Activated CD4-positive, alpha-beta T cell treated with anti-CD3 and anti-CD28 coated beads for 24 hours (primary cell): ENCODE results near the gene KIF22.

ENCODE experiments used
- DNase-seq, 2 donors: peaks; one replicate each; pipeline ENCODE4 v3.0.0-alpha.2; 2020; ENCODE audit warnings: low read depth in 2 of 2

The KIF22 gene

DNA sequence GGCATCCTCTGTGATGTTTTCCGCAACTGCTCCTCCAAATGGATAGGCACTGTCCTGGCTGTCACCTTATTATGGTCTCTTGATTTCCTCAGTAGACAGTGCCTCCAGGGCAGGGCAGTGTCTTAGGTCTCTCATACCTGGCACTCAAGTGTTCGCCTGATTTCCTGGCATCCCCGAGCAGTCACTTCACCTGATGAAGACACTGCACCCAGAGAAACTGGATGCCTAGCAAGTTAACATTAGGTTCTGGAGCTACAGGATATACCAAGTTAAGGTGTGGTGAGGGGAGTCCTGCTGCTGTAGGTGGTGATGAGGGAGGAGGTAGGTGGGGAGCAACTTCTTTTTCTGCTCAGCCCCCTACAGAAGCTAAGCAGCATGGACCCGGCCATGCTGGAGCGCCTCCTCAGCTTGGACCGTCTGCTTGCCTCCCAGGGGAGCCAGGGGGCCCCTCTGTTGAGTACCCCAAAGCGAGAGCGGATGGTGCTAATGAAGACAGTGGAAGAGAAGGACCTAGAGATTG, 11.9 kb downstream of the KIF22 start:
- DNase-seq: no peak

DNA sequence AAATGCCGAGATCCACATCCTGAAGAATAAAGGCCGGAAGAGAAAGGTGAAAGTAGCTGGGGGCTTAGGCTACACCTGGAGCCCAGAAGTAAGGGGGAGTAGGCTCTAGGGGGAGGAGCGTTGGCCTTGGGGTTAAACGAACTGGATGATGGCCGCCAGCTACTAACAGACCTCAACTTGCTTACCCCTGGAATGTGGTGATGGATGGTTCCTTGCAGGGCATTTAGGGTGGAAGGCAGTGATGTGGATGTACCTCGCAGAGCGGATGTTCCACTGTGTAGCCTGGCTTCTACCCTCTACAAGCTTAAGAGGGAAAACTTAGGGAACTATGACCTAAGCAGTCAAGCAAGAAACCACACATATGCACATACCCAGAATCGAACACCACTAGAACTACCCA, 13.5 kb downstream of the KIF22 start:
- no peak for DNase-seq

DNA sequence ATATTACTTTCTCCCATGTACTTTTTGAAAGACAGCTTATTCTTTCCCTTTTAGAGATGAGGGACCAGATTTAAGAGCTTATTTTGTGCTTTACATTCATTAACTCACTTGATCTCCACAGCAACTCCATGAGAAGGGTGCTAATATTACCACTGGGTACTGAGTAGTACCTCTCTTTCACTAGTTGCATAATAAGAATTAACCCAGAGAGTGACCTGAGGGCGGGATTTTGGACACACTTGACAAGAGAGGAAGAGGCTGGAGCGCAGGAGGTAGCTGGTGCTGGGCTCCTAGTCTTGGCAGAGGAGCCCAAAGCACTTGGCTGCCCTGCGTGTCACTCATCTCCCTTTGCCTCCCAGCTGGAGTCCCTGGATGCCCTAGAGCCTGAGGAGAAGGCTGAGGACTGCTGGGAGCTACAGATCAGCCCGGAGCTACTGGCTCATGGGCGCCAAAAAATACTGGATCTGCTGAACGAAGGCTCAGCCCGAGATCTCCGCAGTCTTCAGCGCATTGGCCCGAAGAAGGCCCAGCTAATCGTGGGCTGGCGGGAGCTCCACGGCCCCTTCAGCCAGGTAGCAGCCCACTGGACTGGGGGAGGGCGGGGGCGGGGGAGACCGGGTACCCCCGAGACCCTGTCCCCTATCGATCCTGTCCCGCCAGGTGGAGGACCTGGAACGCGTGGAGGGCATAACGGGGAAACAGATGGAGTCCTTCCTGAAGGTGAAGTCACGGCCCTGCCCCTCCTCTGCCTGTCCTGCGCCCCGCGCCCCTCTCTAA, 14.1 kb downstream of the KIF22 start:
- no peak for DNase-seq

DNA sequence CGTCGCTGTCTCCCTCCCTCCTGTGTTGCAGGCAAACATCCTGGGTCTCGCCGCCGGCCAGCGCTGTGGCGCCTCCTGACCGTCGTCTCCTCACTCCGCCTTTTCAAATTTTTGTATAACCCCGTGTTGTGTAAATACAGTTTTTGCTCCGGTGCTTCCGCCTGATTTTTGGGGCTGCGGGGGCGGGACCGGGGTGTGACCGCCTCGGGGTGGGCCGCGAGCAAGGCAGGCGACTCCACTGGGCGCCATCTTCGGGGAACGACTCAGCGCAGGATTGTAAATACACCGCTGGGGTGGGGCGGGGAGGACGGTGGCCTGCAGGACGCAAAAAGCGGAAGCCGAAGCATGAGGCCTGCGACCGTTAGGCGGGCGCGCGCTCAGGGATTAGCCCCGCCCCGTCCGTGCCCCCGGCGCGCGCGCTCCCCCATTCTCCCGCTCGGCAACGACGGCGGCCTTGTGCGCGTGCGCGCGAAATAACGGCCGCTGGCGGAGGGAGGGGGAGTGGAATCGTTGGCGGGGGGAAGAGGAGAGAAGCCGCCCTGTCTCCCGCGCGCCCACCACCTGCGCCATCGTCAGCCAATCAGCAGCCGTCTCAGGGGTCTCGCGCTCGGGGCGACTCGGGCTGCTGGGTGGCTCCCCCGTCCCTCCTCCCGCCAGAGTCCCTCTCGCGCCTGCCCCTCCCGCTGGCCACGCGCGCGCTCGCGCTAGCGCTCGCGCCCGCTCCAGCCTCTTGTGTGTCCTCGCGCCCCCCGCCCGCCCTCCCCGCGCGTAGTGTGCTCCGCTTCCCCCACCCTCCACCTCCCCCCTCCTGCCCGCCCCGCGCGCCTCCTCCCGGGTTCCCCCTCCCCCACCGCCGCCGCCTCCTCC, 14.9 kb downstream of the KIF22 start:
- peak; percentile 95 for DNase-seq

DNA sequence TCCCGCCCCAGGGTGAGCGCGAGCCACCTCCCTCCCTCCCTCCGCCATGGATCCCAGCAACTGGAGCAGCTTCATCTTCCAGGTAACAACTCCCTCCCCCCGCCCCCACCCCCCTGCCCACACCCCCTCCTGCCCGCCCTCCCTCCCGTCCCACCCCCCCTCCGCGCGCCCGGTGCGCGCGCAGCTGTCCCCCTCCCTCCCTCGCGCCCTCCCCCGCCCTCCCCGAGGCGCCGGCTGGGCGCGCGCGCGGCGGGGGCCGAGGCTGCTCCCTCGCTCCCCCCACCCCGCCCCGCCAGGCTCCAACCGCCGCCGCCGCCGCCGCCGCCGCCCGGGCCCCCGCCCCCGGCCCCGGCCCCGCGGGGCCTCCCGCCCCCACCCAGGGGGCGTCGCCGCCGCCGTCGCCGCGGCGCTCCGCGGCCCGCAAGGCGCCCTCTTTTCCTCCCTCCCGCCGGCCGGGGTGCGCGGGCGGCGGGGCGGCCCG, 15.6 kb downstream of the KIF22 start, which contains the start of gene MAZ:
Gene MAZ, plus strand, starts transcription at position 431 of the 481 bp plus-strand sequence. CDS start 173 bp downstream, outside the sequence.
- no peak for DNase-seq

DNA sequence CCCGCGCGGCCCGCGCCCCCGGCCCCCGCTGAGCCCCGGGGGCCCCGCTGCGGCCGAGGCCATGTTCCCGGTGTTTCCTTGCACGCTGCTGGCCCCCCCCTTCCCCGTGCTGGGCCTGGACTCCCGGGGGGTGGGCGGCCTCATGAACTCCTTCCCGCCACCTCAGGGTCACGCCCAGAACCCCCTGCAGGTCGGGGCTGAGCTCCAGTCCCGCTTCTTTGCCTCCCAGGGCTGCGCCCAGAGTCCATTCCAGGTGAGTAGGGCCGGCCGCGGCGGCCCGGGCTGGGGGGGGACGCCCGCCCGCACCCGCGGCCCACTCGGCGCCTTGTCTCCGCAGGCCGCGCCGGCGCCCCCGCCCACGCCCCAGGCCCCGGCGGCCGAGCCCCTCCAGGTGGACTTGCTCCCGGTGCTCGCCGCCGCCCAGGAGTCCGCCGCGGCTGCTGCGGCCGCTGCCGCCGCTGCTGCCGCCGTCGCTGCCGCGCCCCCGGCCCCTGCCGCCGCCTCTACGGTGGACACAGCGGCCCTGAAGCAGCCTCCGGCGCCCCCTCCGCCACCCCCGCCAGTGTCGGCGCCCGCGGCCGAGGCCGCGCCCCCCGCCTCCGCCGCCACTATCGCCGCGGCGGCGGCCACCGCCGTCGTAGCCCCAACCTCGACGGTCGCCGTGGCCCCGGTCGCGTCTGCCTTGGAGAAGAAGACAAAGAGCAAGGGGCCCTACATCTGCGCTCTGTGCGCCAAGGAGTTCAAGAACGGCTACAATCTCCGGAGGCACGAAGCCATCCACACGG, 16.3 kb downstream of the KIF22 start:
- no peak for DNase-seq

DNA sequence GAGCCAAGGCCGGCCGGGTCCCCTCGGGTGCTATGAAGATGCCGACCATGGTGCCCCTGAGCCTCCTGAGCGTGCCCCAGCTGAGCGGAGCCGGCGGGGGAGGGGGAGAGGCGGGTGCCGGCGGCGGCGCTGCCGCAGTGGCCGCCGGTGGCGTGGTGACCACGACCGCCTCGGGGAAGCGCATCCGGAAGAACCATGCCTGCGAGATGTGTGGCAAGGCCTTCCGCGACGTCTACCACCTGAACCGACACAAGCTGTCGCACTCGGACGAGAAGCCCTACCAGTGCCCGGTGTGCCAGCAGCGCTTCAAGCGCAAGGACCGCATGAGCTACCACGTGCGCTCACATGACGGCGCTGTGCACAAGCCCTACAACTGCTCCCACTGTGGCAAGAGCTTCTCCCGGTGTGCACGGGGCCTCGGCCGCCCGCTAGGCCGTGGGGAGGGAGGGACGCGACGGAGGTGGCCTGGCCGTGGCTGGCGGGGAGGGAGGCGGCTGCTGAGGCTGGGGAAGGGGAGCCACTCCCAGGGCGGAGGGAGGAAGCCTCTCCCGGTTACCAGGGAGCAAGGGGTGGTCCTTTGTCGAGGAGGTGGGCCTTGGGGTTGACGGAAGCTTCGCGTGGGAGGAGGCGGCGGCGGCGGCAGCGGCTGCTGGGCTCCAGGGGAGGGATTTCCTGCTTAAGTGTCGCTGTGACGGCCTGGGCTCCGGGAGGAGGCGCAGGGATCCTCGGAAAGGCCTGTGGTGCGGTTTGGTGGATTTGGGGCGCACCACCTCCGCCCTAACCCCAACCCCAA, 17.1 kb downstream of the KIF22 start:
- DNase-seq: peak; percentile 79 to 82

DNA sequence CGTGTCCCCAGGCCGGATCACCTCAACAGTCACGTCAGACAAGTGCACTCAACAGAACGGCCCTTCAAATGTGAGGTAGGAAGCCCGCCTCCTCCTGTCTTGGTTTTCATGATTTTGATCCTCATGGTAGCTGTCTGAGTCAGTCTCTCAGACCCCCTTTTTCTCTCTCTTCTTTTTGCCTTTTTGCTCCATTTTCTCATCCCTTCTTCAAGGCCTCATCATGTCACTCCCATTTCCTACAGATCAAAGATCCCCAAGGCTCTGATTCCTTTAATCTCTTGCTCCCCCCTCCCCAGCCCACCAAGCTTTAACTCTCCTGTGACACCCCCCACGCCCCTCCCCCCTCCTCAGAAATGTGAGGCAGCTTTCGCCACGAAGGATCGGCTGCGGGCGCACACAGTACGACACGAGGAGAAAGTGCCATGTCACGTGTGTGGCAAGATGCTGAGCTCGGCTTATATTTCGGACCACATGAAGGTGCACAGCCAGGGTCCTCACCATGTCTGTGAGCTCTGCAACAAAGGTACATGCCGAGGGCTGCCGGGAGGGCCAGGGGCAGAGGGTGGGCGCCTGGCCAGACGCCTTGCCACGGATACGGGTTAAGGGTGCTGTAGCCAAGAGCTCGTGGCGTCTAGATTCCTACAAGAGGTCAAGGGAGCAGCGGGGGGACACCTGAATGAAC, 17.8 kb downstream of the KIF22 start:
- no peak for DNase-seq

DNA sequence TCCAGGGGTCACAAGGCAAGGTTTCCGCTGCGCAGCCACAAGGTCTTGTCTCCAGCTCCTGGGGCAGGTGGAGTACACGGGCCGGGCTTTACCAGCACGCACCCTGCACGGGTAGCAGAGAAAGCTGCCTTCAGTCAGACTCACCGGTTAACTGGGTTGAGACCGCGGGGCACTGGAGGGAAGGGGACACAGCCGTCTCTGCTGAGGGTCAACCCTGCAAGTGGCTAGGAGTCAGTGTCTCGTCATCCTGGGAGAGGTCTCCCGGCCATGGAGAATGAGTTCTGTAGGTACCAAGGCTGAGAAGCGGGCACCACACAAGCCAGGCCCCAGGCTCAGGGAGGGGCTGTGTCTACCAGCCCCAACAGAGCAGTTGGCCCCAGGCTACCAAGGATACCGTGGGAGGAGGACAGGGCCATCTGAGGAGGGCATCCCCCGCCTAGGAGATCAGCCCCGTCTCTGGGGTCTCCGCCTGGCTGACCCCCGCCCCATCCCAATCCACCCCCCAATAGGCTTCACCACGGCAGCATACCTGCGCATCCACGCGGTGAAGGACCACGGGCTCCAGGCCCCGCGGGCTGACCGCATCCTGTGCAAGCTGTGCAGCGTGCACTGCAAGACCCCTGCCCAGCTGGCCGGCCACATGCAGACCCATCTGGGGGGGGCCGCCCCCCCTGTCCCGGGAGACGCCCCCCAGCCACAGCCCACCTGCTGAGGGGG, 18.6 kb downstream of the KIF22 start:
- no peak for DNase-seq

DNA sequence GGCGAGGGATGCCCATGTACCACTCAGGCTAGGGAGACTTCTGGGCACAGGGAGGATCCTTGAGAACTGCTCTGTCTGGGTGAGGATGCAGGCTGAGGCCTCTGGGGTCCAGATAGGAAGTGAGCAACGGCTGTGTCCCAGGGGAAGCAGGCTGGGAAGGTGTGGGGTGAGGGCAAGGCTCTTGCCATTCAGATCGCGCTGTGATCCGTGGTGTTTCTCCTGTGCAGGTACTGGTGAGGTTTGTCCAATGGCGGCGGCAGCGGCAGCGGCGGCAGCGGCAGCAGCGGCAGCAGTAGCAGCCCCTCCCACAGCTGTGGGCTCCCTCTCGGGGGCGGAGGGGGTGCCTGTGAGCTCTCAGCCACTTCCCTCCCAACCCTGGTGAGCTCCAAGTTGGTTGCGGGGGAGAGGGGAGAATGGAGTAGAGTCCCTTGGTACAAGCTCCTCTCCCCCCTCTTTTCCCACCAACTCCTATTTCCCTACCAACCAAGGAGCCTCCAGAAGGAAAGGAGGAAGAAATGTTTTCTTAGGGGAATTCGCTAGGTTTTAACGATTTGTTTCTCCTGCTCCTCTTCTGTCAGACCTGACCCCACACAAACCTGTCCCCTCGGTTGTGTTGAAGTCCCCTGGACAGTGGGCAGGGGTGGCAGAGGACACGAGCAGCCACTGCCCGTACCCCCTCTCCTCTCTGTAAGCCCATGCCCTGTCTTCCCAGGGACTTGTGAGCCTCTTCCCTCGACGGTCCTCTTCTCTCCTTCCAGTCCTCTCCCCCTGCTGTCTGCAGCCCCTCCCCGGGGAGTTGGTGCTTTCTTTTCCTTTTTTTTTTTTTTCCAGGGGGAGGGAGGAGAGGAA, 19.5 kb downstream of the KIF22 start:
- no peak for DNase-seq

DNA sequence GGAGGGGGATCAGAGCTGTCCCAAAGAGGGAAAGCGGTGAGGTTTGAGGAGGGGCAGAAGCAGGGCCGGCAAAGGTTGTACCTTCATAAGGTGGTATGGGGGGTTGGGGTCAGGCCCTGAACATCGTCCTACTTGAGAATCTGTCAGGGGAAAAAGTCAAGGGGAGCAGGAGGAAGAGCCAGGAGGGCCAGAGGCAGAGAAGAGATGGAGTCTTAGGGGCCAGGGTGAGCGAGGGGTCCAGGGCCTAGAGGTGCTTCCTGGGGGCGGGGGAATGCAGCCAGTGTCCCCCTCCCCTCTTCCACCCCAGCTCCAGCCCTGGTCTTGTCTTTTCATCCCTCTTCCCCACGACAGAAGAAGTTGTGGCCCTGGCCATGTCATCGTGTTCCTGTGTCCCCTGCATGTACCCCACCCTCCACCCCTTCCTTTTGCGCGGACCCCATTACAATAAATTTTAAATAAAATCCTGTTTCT, 20.2 kb downstream of the KIF22 start:
- DNase-seq: no peak

DNA sequence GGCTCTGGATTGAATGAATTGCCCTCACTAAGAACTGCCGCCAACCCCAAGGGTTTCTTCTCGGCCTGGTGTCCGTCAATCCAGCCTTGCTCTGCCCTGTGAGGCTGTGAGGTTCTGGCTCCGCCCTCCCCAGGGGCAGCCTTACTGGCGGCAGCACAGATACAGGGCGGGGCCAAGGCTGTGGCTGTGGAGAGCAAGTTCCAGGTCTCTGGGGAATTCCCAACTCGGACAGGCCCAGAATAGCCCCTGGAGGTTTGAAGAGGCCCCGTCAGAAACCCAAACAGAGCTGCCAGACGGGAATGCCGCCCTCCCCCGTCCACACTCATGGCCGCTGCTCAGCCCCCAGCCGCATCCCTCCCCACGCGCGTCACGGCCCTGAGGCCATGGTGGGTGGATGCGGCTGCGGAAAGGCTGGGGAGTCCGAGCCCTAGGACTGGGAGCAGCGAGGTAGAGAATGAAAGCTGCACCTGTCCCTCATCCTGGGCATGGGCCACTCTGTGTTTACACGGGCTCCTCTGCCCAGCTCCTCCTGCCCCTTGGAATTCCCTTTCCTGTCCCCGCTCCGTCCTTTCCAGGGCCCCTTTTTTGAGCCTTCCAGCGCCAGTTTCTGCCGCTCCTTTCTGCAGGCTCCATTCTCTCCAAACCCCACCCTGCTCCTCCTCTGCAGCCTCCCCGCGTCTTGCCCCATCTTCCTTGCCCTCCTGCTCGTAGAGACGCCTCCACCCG, 20.8 kb downstream of the KIF22 start:
- peak in 1 of 2 donors; percentile 79 for DNase-seq

DNA sequence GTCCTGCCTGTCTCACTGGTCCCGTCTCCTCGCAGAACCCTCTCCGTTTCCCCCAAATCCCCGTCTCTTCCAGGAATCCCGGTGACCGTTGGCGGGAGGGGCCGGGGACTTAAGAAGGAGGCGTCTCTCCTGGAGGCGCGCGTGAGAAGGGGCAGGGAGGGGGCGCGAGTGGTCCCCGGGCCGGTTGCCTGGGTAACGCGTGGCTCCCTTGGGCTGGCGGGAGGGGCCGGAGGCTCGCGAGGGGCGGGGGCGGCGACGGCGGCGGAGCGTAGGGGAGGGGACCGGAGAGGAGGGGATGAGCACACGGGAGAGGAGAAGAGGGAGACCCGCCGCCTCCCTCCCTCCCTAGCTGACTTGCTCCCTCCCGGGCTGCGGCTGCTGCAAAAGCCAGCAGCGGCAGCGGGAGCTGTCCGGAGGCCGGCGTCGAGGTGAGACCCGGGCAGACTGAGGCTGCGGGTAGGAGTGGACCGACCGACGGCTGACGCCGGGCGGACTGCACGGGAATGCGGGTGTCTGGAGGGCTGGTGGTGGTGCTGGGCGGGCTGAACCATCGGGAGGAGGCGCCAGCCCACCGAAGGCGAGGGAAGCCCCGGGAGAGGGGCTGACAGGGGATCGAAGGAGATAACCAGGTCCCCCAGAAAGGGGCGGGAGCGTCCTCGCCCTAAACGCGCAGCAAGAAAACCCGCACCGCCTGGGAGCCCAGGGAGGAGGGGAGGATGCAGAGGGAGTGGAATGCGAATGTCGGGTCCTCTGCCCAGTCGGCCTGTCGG, 21.5 kb downstream of the KIF22 start, which contains the start of gene PRRT2:
Gene PRRT2, plus strand, starts transcription at position 298 of the 770 bp plus-strand sequence. CDS start 862 bp downstream, outside the sequence.
- DNase-seq: no peak

DNA sequence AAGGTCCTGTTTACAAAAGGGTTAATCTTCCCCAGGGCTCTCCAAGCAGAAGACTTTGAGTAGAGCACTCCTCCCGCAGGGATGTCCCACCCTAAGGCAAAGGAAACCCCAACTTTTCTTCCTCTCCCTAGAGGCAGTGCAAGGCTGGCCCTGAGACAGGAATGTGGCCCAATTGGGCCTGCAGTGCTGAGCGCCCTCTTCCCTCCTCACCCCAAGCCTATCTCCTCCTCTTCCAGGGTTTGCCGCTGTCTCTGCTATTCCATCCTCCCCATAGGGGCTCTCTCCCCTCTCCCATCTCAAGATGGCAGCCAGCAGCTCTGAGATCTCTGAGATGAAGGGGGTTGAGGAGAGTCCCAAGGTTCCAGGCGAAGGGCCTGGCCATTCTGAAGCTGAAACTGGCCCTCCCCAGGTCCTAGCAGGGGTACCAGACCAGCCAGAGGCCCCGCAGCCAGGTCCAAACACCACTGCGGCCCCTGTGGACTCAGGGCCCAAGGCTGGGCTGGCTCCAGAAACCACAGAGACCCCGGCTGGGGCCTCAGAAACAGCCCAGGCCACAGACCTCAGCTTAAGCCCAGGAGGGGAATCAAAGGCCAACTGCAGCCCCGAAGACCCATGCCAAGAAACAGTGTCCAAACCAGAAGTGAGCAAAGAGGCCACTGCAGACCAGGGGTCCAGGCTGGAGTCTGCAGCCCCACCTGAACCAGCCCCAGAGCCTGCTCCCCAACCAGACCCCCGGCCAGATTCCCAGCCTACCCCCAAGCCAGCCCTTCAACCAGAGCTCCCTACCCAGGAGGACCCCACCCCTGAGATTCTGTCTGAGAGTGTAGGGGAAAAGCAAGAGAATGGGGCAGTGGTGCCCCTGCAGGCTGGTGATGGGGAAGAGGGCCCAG, 22.4 kb downstream of the KIF22 start:
- no peak for DNase-seq

DNA sequence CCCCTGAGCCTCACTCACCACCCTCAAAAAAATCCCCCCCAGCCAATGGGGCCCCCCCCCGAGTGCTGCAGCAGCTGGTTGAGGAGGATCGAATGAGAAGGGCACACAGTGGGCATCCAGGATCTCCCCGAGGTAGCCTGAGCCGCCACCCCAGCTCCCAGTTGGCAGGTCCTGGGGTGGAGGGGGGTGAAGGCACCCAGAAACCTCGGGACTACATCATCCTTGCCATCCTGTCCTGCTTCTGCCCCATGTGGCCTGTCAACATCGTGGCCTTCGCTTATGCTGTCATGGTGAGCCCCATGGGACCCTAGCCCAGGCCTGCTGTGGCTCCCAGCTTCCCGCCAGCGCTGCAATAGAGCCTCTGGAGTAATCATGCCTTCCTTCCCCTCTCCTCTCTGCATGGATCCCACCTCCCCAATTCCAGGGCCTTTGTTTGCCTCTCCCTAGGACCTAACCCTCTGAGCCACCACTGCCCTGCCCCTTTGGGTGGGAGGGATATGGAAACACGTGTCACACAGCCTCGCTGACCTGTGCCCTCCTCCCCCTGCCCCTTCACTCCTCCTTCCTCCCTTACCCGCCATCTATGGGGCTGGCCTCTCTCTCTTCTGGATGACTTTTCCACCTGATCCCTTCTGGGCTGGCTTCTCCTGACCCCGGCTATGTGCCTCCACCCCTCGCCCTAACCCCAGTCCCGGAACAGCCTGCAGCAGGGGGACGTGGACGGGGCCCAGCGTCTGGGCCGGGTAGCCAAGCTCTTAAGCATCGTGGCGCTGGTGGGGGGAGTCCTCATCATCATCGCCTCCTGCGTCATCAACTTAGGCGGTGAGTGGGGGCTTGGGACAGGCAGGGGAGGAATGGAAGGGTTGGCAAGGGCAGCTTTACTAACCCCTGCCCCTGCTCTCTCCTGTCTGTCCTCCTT, 23.4 kb downstream of the KIF22 start:
- no peak for DNase-seq
